MM.1S (cell line): ENCODE results near the gene MTARC2.

Source experiments
- DNase-seq: peaks from one replicate; pipeline ENCODE4 v3.0.0-alpha.2; 2015
- H2AFZ ChIP-seq: fragments of 300-600 bp; sonication (generic); 2 replicates; pipeline ENCODE4 v1.6.0; 2016; ENCODE audit warnings: antibody characterized with exemption, low read length
- H3F3A ChIP-seq: fragments of 300-600 bp; sonication (generic); 2 replicates; pipeline ENCODE4 v1.6.1; 2016; ENCODE audit warnings: mild to moderate bottlenecking, antibody characterized with exemption, low read length, moderate library complexity, mixed read lengths; ENCODE audit not compliant: insufficient read depth
- H3K27ac ChIP-seq: fragments of 300-600 bp; sonication (generic); 2 replicates; pipeline ENCODE4 v1.5.1; 2016; ENCODE audit warnings: mild to moderate bottlenecking, low read length
- H3K27me3 ChIP-seq: fragments of 300-600 bp; sonication (generic); replicated peaks from 2 replicates; pipeline ENCODE4 v1.6.0; 2016; ENCODE audit warnings: low read length; ENCODE audit not compliant: insufficient read depth
- H3K36me3 ChIP-seq: fragments of 300-600 bp; sonication (generic); replicated peaks from 2 replicates; pipeline ENCODE4 v1.6.1; 2016; ENCODE audit warnings: mild to moderate bottlenecking, low read length, mixed read lengths; ENCODE audit not compliant: insufficient read depth
- H3K4me1 ChIP-seq: fragments of 300-600 bp; sonication (generic); 2 replicates; pipeline ENCODE4 v1.6.1; 2016; ENCODE audit warnings: low read length, mixed read lengths
- H3K4me2 ChIP-seq: fragments of 300-600 bp; sonication (generic); 2 replicates; pipeline ENCODE4 v1.6.0; 2016; ENCODE audit warnings: low read depth, low read length
- H3K4me3 ChIP-seq: fragments of 300-600 bp; sonication (generic); 2 replicates; pipeline ENCODE4 v1.5.1; 2016; ENCODE audit warnings: low read length, mixed read lengths
- H3K79me2 ChIP-seq: fragments of 300-600 bp; sonication (generic); 2 replicates; pipeline ENCODE4 v1.6.1; 2016; ENCODE audit warnings: mixed run types, low read length, mixed read lengths
- H3K9ac ChIP-seq: fragments of 300-600 bp; sonication (generic); 2 replicates; pipeline ENCODE4 v1.6.1; 2016; ENCODE audit warnings: low read length, mixed read lengths
- H3K9me2 ChIP-seq: fragments of 300-600 bp; sonication (generic); replicated peaks from 2 replicates; pipeline ENCODE4 v1.6.1; 2016; ENCODE audit warnings: mild to moderate bottlenecking, low read length, mixed read lengths; ENCODE audit not compliant: insufficient read depth
- H3K9me3 ChIP-seq: fragments of 300-600 bp; sonication (generic); replicated peaks from 2 replicates; pipeline ENCODE4 v1.6.1; 2016; ENCODE audit warnings: mild to moderate bottlenecking, low read length, mixed read lengths; ENCODE audit not compliant: insufficient read depth
- H4K20me1 ChIP-seq: fragments of 300-600 bp; sonication (generic); 2 replicates; pipeline ENCODE4 v1.6.1; 2016; ENCODE audit warnings: mild to moderate bottlenecking, low read length, moderate library complexity, mixed read lengths; ENCODE audit not compliant: insufficient read depth
- CTCF ChIP-seq: fragments of 300-600 bp; sonication (generic); IDR thresholded peaks from 2 replicates; pipeline ENCODE4 v1.5.1; 2016; ENCODE audit warnings: antibody characterized with exemption, low read length, mixed read lengths
- EZH2 ChIP-seq: fragments of 300-600 bp; sonication (generic); optimal IDR thresholded peaks from 2 replicates; pipeline ENCODE3; 2017; ENCODE audit warnings: low read depth, mild to moderate bottlenecking, antibody characterized with exemption, low read length, mixed read lengths
- EZH2phosphoT487 ChIP-seq: fragments of 300-600 bp; sonication (generic); IDR thresholded peaks from 2 replicates; pipeline ENCODE4 v1.6.1; 2018; ENCODE audit warnings: antibody characterized with exemption, low read length

Gene MTARC2

DNA sequence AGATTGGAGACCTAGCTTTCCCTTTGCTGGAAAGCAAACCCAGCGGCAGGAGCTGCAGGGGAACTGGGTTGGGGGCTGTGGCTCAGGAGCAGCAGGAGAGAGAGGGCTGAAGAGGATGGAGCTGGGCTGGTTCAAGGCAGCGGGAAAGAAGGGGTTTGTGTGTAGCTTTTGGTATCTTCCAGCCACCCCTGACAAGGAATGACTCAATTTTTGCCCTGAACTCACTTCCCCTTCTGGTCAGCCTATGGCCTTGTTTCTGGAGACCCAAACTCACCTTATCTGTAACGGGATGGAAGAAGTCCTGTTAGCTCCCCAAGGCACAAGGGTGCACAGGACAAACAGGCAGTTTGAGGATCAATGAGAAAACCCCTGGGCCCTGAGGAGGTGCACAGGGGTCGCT is 44.8 kb upstream of the MTARC2 start:
- TF ChIP-seq CTCF, result no peak
- TF ChIP-seq EZH2, result no peak
- TF ChIP-seq EZH2phosphoT487, result no peak
- Histone ChIP-seq H3K27me3 (no peaks in the 10 kb centered on the region), H3K9me3 (no peaks in the 10 kb centered on the region), H3K4me1 (no peaks in the 10 kb centered on the region), H3K36me3 (no peaks in the 10 kb centered on the region), H3F3A (no peaks in the 10 kb centered on the region), H3K4me3 (no peak overlapping the region), H3K4me2 (no peak overlapping the region), H3K27ac (no peak overlapping the region), H2AFZ (no peak overlapping the region), H3K9me2 (no peaks in the 10 kb centered on the region), H3K9ac (no peak overlapping the region), H4K20me1 (no peaks in the 10 kb centered on the region), H3K79me2 (no peaks in the 10 kb centered on the region)
- no peak for DNase-seq

DNA sequence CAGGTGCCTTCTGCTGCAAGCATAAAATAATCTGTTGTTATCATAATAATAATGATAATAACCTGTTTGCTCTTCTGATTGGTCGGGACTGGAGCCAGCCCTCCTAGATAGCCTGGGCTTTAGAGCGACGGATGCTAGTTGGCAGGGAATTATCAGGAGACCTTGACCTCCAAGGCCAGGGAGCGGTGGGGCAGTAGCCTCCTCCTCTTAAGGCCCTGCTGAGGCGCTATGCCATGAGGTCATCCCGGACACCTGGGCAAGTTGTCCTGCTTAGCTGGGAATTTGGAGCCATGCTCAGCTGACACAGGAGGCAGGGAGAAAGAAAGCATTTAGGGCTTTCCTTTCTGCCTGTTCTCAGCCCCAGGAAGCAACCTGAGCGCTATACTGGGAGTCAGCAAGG is 42.3 kb upstream of the MTARC2 start:
- Histone ChIP-seq H3K27ac (no peak overlapping the region), H3K4me3 (no peak overlapping the region), H3K9me3 (no peaks in the 10 kb centered on the region), H3K9ac (no peak overlapping the region), H3K4me1 (no peaks in the 10 kb centered on the region), H3F3A (no peaks in the 10 kb centered on the region), H3K79me2 (no peaks in the 10 kb centered on the region), H3K4me2 (no peak overlapping the region), H3K9me2 (no peaks in the 10 kb centered on the region), H2AFZ (no peak overlapping the region), H3K27me3 (no peaks in the 10 kb centered on the region), H3K36me3 (no peaks in the 10 kb centered on the region), H4K20me1 (no peaks in the 10 kb centered on the region)
- DNase-seq, result no peak
- no peak for TF ChIP-seq EZH2phosphoT487
- no peak for TF ChIP-seq CTCF
- TF ChIP-seq EZH2, result no peak

GRCh38 chr1:220706480-220706879 is 41.6 kb upstream of the MTARC2 start:
- Histone ChIP-seq H4K20me1 (no peaks in the 10 kb centered on the region), H2AFZ (no peak overlapping the region), H3K4me2 (no peak overlapping the region), H3K79me2 (no peaks in the 10 kb centered on the region), H3K9me3 (no peaks in the 10 kb centered on the region), H3K4me1 (peaks cover 4% of the 10 kb centered on the region; the same call in 1 of the 2 replicates), H3K27me3 (no peaks in the 10 kb centered on the region), H3K9ac (no peak overlapping the region), H3K36me3 (no peaks in the 10 kb centered on the region), H3F3A (no peaks in the 10 kb centered on the region), H3K9me2 (no peaks in the 10 kb centered on the region), H3K4me3 (no peak overlapping the region), H3K27ac (no peak overlapping the region)
- TF ChIP-seq CTCF (no peak), EZH2phosphoT487 (no peak), EZH2 (no peak)
- no peak for DNase-seq
